CD4-positive, alpha-beta T cell treated with Interleukin-15 for 4 hours (primary cell): Measurements from ENCODE around the gene GAS6.

ENCODE experiments used
- DNase-seq: peaks from one replicate; pipeline ENCODE4 v3.0.0-alpha.2; 2020; ENCODE audit warnings: low spot score

GAS6 gene

GRCh38 chr13:113851826-113852535 lies 11.9 kb downstream of the GAS6 start:
- no peak for DNase-seq

- no peak for DNase-seq
Observed at GRCh38 chr13:113851480-113851803, 12.4 kb downstream of the GAS6 start.

- DNase-seq, result no peak
Observed at GRCh38 chr13:113850722-113851479, 13.0 kb downstream of the GAS6 start.

DNA sequence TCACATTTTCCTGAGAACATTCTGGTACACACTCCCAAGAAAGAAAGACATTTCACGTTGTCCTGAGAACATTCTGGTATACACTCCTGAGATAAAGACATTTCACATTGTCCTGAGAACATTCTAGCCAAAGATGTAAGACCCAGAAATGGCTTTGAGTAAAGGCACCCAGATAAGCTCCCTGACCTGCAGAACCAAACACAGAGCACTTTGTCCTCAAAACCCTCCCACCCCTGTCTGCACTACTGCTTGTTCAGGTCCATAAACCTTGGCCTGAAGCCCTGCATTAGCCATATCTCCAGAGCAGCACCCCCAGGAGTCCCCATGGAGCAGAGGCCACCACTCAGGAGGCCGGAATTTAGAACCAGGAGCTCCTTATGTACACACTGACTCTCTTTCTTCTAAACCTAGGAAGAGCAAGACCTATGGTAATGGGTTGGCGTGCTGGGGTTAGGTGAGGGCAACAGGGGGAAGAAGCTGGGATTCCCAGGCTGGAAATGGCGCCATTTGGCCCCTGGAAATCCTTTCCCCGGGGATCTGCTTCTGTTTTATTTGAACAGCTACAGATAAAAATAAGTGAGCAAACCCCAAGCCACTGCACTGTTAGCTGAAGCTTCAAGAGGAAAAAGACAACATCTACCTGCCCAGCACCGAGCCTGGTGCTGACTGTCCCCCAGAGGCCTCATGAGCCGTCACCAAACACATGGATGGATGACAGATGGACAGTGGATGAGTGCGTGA lies 13.7 kb downstream of the GAS6 start:
- DNase-seq, result no peak

DNA sequence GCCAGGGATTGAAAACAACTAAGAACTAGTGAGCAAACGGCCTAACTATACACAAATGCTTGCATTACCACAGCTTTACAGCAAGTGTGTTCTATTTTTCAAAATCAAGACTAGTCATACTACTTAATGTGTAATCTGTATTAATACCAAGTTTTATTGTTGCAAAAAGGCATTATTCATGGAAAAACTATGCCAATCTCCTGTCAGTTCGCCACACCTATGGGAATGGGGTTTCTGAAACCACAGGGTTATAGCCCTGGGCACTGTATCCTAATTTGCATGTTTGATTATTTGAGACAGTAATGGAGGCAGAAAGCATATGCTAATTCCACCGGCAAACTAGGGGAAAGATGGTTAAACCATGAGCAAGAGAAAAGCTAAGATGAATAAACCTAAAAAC lies 14.3 kb downstream of the GAS6 start:
- no peak for DNase-seq

DNA sequence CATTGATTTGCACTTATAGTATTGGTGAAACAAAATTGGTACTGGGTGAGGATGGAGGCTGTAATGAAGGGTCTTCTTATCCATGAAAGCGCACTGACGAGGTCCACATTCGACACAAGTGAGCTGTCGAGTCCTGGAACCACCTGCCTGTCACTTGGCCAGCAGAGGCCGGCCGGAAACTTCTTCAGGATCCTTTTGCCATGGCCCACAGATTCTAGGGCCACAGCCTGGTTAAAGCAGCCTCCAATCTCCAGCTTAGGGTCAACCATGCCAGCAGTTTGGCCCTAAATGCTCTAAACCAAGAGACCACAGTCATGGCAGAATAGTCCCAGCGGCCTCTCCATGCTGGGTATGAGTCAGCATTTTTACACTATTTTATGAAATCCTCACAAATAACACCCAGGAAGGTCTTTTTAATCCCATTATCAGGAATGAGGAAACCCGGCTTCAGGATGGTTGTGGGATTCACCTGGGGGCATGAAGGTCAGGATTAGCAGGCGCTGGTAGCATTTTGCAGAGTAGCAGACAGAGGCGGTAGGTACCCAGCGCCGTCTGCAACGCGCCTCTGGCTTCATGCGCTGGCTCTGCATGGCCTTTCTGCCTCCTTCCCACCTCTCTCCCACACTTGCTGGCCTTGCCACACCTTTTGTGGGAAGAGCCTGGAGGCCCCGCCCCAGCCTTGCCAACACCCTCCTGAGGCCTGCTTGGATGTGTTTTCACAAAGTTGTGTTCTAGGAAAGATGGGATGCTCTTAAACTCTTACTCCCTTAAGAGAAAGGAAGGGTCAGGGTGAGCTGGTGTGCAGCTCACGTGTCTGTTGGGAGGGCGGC lies 15.2 kb downstream of the GAS6 start:
- DNase-seq, result no peak

DNA sequence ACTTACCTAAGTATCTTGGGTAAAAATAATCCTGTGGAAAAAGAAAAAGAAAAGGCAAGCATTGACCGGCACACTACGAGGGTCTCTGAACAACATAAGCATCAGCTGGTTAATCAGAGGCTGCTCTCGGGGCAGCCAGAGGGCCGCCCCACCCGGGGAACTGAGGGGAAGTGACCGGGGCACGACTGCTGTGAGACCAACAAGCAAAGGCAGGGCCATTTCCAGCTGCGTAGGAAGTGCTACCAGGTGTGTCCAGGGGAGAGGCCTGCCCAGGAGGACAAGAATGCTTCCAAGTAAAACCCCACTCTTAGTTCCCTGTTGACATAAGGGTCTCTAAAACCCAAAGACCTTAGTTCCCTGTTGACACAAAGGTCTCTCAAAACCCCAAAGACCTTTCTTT lies 15.9 kb downstream of the GAS6 start:
- DNase-seq, result no peak

GRCh38 chr13:113846636-113847318 lies 17.1 kb downstream of the GAS6 start:
- peak; percentile 34 for DNase-seq

DNA sequence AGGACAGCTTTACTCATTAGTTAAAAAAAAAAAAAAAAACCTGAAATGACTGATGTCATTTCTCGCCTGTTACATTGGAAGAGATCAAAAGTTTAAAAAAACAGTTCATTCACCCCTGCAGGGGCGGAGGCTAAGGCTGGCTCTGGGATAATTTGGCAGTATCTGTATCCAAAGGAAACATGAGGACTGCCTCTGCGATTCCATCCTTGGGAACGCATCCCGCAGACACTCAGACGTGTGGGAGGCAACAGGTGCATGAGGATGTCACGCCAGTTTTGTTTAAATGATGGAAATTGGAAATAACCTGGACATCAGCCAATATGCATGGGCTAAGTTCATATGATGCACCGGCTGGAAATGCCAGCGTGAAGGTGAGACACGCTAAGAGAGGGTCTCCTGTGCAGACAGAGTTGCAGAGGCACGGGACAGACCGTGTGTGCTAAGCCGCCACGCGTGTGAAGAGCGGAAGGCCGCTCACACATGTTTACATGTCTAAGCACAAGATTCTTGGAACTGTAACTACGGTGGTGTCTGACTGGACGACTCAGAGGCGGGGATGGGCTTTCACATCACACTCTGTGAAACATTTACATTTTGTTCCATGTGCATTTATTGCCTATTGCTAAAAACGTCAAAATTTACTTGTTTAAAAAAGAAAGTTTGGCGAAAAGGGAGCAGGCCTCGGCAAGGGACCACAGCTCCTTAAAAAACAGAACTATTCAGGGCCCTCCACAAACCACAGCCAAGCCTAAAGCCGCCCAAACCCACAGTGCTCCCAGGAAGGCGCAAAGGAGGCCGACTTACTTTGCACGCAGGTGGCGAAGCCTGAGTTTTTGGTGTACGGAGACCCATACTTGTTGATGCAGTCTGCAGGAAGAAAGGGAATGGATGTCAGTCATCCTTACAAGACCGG lies 17.9 kb downstream of the GAS6 start:
- DNase-seq, result no peak

DNA sequence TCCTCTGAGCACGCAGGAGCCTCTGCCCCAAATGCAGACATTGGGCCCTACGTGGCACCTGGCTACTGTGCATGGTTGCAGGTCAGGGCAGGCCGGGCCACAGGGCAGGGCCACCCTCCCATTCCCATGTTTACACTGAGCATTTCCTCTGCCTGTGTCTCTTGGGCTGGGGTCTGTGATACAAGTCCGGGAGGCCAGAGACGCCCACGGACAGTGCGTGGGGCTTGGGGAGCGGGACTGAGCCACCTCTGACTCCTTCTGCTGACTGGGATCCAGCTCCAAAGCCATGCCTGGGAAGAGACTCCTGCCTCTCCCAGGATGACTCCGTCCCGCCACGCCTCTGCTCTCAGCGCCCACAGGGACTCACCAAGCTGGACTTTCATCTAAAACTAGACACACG lies 18.8 kb downstream of the GAS6 start:
- no peak for DNase-seq

DNA sequence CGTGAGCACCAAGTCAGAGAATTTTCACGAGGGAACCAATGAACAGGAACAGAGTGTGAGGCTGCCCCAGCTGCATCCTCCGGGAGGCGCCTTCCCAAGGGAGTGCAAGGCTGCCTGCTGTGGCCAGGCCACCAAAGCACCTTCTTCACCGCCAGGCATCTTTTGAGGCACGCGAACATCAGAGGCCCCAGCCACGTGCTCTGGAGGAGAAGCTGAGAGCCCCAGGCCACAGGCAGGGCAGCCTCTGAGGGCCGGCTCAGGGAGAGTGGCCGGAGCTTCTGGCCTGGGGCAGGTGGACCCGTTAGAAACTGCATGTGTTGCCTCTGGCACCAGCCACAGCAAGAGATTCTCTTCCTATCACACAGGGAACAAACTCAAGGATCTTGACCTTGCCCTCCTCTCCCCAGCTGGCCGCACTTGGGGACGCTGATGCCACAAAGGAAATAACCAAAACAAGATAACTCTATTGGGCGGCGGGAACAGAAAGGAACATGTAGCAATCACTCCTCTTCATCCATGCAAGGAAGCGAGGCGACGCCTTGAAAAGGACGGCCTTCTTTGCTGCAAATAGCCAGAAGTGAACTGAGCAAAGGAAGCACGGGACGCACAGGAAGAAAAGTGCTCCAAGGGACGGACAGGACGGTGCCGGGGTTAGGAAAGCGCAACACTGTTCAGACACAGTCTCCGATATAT lies 19.9 kb downstream of the GAS6 start:
- DNase-seq, result no peak

DNA sequence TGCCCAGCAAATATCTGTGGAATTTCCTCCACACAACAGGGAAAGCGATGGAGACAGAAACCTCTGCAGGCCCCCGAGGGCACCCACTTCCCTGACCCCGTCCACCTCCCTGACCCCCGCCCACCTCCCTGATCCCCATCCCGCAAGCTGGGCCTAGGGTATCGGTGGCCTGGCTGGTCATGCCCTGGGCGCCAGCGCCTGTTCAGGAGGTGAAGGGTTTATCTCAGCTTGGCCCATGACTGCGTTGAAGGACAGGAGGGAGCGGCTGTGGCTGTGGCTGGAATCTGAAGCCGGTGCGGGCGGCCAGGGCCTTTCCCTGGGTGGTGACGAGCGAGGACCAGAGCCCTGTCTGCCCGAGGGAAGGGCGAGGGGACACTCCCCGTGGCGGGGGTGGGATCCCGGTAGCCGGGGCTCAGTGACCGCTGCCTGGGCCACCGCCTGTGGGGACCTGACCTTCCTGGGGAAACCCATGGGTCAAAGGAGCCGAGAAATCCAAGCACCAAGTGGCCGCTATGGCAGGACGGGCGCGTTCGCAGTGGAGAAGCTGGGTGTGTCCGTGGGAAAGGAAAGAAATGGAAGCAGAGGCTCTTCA lies 20.7 kb downstream of the GAS6 start:
- no peak for DNase-seq

DNA sequence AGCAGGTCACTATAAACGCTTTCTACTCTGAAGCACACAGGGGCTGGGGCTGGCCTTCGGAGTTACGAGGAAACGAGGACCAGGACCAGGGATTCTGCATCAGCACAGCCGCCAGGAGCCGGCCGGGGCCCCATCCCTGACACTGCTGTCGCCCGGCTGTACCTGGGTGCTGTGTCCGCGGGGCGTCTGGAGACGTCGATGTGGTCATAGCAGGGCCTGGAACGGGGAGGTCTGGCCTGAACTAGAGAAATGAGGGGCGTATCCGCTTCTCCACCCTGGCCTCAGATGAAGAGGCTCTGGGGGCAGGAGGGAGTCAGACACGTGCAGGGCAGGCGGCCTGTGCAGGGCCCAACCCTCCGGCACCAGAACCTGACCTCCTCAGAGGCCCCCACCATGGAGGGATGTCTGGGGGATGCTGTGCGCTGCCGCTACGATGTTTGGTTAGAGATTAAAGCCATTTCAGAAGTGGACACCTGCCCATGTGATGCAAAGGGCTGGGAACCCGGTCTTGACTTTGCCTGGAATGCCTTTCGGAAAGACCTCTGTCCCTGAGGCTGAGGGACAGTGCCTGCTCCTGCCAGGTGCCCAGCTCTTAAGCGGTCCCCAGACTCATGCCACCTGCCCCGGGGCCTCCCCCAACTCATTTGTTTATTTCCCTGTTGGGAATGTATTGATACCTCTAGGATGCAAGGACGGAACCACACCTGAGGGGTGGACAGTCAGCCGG lies 21.4 kb downstream of the GAS6 start:
- DNase-seq, result no peak

- DNase-seq, result no peak
Observed at GRCh38 chr13:113841353-113841650, 22.6 kb downstream of the GAS6 start.

DNA sequence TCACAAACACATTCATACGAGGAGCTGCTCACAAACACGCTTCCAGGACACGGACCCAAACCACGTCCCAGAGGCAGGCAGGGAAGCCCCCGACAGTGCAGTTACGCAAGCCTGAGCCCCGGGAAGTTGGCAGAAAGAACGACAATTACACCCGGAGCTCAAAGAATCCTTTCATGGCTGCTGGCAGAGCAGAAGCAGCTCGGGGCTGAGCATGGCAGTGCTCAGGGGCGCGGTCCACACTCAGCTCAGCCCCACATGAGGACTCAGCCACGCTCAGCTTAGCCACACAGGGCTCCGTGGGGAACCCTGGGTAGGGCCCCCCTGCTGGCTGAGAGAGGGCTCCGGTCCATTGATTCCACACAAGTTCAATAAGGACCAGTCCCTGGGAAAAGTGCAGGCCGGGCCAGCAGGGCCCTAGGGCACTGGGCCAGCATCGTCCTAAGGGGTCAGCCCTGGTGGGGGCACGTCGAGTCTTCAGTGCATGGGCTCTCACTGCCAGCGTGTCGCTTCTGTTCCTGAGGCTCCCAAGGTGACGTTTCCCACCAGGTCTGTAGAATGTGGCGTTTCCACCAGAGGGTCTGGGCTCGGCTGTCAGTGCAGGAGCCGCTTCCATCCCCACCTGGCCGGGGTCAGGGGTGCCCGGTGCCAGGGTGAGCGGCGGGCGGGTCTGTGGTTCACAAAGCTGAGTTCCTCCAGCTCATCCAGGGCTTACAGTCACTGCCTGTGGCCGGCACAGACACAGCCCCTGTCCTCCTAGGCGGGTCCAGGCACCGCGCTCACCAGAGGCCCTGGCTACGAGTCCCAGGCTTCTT lies 23.1 kb downstream of the GAS6 start:
- no peak for DNase-seq

- DNase-seq, result no peak
Observed at GRCh38 chr13:113839536-113840204, 24.2 kb downstream of the GAS6 start.

- DNase-seq, result no peak
Observed at GRCh38 chr13:113838711-113839201, 25.1 kb downstream of the GAS6 start.
